GM21619 (cell line): ENCODE data around the gene BEST2.
A peak's percentile ranks its signal among the peaks of the same experiment; 100 is the strongest.

ENCODE experiments used
- ATAC-seq: cut with Tn5 transposase; IDR thresholded peaks from one replicate; pipeline ENCODE4 v1.9.1; 2021; ENCODE audit not compliant: unreplicated experiment

Gene BEST2

DNA sequence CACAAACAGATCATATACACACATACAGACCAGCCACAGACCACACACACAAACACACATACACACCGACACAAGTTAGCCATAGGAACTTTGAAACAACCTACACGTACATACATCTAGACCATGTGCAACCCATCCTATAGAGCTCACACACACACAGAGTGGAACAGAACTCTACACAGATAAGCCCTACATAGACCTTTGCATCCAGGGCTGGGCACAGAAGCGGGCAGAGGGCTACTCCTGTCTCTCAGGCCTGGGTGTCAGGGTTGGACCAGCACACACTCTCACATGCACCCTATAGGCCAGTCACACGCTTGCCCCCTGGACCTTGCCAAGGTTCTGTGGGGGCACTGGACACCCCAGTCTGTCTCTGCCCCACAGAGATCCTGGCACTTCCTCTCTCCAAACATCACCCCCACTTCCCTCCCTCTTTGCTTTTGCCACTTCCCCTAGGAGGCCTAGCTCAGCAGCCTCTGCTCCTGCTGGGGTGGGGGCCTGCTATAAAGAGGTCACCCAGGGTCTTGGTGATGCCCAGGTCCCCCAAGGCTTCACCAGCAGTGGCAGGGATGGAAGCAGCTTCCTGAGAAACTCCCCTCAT is 33.9 kb downstream of the BEST2 start:
- no peak for ATAC-seq

DNA sequence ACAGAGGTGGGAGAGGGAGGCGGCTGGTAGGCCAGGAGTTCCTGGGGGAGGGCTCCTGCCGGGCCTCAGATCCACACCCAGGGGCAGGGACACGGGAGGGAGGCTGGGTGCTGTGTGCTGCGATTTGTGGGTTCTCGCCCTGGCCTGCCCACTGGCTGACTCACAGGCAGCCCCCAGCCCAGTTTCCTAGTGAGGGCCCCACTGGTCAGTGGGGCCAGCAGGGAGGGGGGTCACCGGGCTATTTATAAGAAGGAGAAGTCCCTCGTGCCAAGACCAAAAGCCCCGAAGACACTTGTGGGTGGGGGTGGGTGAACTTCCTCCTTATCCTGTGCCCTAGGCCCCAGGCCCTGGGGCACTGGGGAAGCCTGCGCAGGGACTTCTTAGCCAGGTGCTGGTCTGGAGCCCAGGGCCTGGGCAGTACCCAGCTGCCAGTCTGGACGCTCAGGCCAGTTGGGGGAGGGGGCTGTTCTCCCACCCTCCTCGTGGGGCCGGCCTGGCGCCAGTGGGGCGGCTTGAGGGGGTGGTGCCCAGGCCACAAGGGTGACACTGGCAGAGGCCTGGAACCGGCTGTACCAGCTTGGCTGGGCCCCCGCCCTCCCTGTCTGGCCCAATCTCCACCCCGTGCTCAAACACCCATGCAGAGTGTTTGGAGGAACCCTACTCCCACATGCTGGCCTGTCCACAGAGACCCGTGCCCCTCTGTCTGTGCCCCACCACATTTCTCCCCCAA is 34.7 kb downstream of the BEST2 start:
- ATAC-seq = no peak

DNA sequence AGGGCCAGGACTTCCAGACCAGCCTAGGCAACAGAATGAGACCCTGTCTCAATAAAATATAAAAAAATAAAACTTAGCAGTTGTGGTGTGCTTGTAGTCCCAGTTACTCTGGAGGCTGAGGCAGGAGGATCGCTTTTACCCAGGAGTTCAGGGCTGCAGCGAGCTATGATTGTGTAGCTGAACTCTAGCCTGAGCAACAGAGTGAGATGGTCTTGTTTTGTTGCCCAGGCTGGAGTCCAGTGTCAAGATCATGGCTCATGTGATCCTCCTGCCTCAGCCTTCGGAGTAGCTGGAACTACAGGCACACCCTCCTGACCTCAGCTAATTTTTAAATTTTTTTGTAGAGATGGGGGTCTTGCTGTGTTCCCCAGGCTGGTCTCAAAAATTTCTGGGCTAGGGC is 35.4 kb downstream of the BEST2 start:
- ATAC-seq = no peak

DNA sequence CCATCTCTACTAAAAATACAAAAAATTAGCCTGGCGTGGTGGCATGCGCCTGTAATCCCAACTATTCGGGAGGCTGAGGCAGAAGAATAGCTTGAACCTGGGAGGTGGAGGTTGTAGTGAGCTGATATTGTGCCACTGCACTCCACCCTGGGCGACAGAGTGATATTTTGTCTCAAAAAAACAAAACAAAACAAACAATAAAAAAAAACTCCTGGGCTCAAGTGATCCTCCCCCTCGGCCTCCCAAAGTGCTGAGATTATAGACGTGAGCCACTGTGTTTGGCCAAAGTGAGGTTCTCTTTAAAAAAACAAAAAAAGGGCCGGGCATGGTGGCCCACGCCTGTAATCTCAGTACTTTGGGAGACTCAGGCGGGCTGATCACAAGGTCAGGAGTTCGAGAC is 35.9 kb downstream of the BEST2 start:
- ATAC-seq = no peak

DNA sequence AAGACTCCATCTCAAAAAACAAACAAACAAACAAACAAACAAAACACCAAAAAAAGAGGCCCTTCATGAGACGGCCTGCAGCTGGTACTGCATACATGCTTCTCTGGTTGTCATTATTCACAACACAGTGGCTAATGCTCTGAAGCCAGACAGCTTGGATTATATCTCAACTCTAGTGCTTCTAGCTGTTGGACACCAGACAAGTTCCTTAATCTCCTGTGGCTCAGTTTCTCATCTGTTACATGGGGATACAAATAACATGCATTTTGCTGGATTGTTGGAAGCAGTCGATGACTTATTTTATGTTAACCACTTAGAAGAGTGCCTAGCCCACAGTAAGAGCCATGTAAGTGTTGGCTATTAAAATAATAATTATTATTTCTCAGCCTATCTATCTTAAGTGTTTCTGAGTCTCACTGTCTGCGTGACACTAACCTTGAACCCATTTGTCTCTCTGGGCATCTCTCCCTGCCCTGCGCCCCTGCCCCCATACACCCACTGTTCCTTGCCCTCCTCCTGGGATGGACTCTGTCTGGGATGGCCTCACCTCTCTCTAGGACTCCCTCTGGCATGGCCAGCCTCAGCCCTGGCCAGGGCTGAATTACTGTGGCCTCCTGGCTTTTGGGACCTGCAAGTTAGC is 36.6 kb downstream of the BEST2 start:
- ATAC-seq = no peak

DNA sequence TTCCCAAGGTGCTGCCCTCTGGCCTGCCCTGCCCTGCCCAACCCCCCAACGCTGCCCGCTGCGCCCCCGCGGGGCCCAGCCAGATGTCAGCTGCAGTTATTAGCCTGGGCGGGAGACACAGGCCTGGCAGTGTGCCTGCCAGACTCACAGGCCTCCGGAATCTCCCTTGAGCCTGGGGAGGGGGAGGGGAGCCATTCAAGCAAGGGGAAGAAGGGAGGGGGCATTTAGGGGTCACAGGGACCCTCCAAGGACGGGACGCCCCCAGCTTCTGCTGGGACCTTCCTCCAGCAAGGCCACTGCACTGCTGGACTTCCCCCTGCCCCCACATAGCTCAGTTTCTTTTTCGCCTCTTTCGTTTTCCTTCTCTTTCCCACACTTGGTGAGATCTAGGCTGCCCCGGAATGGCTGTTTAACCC is 37.1 kb downstream of the BEST2 start:
- ATAC-seq = no peak

DNA sequence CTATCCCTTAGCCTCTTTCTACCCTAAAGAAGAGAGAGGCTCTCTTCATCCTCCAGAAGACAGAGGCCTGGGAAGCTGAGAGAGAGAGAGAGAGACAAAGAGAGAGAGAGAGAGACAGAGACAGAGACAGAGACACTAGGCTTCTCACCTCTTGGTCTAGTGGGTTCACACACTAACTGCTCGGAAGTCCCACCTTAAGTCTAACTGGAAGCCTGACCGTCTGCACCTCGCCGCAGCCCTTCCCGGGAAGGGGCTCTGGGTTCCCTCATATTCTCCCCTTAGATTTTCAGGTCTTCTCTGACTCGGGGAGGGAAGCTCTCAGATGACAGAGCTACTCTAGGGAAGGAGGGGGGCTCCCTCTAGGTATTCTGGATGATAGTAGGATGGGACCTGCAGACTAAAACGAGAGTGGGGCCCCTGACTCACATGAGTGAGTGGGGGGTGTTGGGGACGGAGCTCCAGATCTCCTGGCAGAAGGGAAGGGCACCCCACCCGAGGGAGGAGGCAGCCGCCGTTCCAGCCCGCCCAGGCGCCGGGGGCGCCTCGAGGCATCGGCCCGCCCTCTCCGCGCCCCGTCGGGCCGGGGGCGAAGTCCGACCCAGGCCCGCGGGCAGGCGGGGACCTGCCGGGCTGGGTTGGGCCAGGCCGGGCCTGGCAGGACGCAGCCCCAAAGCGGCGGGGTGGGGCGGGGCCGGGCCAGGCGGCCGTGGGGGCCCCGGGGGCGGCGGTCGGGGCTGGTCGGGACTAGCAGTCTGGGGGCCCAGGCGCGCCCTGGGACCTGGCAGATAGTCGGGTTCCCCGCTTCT is 37.7 kb downstream of the BEST2 start:
- ATAC-seq = no peak

DNA sequence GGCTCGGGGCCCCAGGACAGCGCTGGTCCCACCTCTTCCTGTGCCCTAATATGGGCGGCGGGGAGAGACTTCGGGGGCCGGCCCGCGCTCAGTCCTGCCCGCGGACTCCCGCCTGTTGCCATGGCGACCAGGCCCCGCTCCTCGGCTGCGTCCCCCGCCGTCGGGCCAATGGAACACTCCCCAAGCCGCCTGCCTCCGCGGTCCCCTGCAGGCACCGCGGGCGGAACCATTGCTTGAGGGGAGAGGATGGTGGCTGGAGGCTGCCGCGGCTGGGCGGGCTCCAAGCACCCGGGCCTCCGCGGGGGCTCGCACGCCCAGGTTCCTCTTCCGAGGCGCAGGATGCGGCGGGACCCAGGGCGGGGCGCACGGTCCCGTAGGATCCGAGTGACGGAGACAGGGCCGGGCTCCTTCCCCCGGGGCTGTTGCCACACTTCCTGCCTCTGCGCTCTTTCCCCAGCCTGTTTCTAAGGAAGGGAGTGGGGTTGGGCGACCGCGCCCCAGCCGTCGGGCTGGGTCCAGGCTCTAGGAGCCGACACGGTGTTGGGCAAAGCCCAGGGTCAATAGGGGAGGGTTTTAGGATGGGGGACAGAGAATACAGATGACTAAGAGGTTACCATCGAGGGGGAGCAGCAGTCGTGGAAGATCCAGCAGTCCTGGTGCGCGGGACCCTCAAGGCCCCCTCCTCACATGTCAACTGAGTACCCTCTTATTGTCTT is 38.5 kb downstream of the BEST2 start:
- ATAC-seq = peak; percentile 29

DNA sequence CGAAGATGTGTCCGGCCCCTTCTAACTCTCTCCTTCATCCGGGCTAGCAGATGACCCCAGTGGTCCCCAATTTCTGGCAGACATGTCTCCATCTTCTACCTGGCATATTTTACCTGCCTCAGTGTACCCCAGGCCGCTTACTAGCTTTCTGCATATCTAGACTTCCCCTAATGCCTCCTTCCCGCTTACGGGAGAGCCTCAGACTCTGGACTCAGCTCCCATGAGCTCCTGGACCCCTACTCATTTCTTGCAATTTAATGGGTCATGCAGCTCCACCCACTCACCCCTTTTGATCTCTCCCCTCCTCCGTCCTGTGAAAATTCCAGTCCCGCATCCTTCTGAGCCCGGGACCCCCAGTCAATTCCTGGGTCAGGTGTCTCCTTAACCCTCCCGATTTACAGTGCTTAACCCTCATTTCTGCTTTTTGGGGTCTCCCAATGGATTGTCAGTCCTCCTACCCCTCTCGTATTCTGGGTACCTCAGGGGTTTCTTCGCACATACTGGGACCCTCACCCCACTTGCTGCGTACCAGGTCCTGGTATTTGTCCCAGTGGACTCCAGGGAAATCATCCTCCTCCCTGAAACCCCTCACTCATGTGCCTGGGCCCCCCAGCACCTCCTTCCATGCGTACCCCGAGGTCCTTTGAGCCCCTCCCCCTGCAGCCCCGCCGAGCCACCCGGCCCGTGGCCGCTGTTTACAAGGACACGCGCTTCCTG is 39.2 kb downstream of the BEST2 start:
- ATAC-seq = no peak

DNA sequence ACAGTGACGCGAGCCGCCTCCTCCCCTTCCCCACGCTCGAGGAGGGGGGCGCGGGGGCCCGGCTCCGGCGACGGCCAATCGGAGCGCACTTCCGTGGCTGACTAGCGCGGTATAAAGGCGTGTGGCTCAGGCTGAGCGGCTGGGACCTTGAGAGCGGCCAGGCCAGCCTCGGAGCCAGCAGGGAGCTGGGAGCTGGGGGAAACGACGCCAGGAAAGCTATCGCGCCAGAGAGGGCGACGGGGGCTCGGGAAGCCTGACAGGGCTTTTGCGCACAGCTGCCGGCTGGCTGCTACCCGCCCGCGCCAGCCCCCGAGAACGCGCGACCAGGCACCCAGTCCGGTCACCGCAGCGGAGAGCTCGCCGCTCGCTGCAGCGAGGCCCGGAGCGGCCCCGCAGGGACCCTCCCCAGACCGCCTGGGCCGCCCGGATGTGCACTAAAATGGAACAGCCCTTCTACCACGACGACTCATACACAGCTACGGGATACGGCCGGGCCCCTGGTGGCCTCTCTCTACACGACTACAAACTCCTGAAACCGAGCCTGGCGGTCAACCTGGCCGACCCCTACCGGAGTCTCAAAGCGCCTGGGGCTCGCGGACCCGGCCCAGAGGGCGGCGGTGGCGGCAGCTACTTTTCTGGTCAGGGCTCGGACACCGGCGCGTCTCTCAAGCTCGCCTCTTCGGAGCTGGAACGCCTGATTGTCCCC is 39.9 kb downstream of the BEST2 start, which contains the start of gene JUNB:
Gene JUNB (plus strand): TSS at position 142 of the 706 bp plus-strand sequence. CDS start 286 bp downstream, at position 428.
- peak; percentile 29 for ATAC-seq

DNA sequence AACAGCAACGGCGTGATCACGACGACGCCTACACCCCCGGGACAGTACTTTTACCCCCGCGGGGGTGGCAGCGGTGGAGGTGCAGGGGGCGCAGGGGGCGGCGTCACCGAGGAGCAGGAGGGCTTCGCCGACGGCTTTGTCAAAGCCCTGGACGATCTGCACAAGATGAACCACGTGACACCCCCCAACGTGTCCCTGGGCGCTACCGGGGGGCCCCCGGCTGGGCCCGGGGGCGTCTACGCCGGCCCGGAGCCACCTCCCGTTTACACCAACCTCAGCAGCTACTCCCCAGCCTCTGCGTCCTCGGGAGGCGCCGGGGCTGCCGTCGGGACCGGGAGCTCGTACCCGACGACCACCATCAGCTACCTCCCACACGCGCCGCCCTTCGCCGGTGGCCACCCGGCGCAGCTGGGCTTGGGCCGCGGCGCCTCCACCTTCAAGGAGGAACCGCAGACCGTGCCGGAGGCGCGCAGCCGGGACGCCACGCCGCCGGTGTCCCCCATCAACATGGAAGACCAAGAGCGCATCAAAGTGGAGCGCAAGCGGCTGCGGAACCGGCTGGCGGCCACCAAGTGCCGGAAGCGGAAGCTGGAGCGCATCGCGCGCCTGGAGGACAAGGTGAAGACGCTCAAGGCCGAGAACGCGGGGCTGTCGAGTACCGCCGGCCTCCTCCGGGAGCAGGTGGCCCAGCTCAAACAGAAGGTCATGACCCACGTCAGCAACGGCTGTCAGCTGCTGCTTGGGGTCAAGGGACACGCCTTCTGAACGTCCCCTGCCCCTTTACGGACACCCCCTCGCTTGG is 40.7 kb downstream of the BEST2 start:
- ATAC-seq = no peak

DNA sequence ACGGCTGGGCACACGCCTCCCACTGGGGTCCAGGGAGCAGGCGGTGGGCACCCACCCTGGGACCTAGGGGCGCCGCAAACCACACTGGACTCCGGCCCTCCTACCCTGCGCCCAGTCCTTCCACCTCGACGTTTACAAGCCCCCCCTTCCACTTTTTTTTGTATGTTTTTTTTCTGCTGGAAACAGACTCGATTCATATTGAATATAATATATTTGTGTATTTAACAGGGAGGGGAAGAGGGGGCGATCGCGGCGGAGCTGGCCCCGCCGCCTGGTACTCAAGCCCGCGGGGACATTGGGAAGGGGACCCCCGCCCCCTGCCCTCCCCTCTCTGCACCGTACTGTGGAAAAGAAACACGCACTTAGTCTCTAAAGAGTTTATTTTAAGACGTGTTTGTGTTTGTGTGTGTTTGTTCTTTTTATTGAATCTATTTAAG is 41.3 kb downstream of the BEST2 start:
- ATAC-seq = no peak

DNA sequence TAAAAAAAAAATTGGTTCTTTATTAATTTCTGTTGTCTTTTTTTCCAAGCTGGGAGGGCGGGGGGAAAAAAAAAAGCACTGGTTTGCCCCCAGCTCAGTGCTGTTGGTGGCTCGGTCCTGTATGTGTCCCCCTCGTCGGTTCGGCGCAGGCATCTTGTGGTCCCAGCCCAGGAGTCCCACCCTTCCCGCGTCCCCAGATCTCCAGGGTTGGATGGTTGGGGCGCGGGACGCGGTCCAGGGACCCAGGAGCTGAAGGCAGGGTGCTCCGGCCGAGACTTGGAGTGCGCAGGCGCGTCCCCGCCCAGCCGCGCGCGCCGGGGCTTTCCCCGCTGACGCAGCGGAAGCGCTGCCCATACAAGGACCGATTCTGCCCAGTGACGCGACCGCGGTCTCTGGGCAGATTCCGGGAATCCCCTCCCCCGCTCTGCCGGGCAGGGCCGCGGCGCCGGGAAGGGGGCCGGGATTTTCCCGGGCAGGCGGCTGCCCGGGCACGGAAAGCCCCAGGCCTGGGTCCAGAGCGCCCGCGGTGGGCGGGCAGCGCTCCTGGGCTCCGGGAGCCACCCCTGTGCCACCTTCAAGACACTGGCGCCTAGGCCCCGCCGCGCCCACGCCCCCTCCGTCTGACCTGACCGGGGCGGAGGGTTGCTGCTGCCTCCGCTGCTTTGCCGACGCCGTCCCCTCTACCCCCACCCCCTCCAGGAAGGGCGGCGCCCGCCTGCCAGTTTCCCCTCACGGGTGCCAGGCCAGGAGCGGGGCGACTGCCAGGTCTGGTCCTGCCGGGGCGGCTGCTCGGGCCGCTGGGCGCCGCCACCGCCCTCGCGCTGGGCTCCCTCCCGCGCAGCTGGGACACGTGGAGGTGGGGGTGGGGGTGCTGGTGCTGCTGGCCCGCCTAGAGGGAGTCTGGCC is 42.0 kb downstream of the BEST2 start:
- peak; percentile 25 for ATAC-seq

DNA sequence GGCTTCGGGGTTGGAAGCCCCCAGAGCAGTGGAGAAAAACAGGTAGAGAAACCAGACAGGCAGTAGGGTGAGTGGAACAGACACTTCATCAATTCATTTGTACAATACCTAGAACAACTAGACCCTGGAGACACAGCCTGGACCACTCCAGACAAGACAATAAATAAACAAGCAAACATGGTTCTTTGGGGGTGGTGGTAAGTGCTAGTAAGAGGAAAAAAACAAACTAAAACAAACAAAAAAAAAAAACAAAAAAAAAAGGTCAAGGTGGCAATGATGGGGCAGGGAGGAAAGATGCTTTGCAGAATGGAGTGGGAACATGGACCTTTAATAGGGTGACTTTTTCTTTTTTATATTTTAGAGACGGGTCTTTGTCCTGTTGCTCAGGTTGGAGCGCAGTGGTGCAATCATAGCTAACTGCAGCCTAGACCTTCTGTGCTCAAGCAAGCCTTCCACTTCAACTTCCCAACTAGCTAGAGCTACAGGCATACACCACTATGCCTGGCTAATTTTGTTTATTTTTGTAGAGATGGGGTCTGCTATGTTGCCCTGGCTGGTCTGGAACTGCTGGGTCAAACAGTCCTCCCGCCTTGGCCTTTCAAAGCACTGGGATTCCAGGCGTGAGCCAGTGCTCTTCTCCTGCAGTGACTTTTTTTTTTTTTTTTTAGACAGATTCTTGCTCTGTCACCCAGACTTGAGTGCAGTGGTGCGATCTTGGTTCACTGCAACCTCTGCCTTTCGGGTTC is 42.8 kb downstream of the BEST2 start:
- ATAC-seq = no peak

DNA sequence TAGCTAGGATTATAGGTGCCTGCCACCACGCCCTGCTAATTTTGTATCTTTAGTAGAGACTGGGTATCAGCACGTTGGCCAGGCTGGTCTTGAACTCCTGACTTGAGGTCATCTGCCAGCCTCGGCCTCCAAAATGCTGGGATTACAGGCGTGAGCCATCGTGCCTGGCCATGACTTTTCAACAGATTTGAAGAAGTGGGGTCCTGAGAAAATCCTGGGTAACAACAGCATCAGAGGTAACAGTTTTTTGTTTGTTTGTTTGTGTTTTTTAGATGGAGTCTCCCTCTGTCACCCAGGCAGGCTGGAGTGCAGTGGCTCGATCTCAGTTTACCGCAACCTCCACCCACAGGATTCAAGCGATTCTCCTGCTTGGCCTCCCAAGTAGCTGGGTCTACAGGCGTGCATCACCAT is 43.4 kb downstream of the BEST2 start:
- no peak for ATAC-seq

DNA sequence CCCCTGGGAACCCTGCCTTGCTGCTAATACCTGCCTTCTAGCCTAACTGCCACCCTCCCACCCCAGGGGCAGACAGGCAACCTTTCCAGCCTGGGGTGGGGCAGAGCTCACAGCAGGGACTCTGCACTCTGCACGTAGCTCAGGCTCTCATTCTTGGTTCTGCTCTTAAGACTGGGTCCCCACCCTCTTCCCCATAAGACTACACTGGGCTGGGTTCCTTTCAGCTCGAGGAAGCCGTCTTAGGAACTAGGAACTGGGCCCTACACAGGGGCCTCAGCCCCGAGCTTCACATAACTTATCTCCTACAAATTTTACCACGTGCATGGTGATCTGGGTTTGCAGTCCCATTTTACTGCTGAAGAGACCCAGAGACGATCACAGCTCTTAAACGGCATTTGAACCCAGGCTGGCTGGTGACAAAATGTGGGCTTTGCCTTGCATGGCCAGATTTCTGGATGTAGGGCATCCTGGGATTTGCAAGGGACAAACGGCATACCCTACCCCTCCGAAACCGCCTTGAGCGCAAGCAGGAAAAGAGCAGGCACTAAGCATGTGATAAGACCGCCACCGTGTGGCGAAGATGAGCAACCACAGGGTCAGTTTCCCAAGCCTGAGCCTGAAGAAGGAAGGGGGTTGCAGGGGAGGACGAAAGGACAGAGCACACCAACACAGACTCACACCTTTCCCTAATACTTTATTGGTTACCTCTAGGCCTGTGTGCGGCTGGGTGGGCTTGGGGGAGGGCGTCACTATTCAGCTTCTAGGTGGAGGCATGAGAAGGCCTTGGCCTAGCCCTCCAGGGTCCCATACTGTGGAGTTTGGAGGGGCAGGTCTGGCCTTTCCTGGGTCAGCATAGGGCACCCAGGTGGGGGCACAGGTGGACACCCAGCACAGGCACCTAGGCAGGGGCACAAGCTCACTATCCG is 44.8 kb downstream of the BEST2 start:
- ATAC-seq = no peak
